Measurements from ENCODE around the gene ZNF222. TPM values are rescaled to one million over a fixed set of nuclear protein-coding genes. Genes with fewer than 3 reads are reported as not detected.

ZNF222 gene
- total RNA-seq (ENCODE audit: insufficient read depth, low replicate concordance): 0.96 TPM

DNA sequence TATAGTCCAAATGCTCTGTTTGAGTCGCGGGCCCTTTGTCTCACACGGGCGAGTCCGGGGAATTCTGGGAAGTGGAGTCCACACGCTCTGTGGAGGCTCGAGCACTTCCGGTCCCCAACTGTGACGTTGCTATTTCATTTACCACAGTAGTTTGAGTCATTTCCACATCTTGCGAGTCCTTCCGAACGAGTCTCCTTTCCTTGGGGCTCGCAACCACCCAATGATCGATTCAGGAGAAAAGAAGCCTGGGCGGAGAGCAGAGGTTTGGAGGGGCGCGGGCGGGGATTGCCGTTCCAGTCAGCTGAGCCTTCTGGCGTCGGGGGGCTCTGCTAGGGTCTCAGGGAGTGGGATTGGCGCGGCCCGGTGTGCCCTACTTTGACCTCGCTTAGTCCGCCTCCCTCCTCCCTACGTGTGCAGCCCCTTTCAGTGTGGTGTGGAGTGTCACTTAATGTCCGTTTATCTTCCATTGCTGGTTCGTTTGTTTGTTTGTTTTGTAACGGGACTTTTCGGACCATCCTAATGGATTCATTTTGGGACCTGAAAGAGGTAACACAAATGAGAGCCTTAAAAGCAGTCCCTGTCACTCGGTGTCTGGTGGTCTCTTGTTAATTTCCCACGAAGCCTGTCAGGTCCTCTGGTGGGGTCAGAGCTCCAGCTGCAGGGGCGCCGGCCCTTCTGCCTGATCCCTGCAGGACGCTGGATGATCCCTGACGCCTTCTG lies at the start of gene ZNF222:
Gene ZNF222 (plus strand): TSS at position 163 of the 720 bp plus-strand sequence. CDS start 58 bp downstream, at position 221.
- DNase-seq (ENCODE audit: low spot score): peak; percentile 95

DNA sequence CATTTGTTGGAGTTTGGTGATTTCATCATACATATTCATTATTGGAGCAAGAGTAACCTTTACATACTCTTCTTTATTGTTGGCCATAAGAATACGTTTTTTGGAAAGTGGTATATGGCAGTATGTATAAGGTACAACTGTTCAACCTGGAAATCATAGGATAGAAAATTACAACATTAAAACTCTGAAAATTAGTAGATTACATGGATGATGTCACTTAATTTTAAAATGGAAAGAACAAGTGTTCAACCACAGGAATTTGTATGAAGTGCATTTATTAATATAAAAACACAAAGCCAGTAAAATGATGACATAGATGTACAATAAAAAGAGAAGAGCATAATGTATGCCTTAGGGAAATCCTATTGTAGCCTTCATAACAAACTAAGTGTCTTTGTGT lies 48.4 kb upstream of the ZNF222 start:
- DNase-seq (ENCODE audit: low spot score): no peak

DNA sequence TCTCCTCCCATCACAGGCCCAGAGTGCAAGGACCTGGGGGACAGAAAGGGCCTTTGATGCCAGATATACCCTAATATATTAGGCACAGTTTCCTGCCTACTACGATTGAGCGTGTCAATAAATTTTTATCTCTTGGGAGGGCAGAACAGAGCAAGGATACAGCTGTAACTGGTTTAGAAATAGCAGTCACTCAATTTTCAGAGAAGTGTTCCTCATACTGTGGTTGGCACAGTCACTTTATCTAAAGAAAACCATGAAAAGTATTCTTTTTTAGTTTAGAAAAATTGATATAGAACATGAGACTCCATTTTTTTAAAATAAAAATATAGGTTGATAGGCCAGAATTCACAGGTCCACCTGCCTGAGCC lies 41.7 kb upstream of the ZNF222 start:
- DNase-seq (ENCODE audit: low spot score): no peak

DNA sequence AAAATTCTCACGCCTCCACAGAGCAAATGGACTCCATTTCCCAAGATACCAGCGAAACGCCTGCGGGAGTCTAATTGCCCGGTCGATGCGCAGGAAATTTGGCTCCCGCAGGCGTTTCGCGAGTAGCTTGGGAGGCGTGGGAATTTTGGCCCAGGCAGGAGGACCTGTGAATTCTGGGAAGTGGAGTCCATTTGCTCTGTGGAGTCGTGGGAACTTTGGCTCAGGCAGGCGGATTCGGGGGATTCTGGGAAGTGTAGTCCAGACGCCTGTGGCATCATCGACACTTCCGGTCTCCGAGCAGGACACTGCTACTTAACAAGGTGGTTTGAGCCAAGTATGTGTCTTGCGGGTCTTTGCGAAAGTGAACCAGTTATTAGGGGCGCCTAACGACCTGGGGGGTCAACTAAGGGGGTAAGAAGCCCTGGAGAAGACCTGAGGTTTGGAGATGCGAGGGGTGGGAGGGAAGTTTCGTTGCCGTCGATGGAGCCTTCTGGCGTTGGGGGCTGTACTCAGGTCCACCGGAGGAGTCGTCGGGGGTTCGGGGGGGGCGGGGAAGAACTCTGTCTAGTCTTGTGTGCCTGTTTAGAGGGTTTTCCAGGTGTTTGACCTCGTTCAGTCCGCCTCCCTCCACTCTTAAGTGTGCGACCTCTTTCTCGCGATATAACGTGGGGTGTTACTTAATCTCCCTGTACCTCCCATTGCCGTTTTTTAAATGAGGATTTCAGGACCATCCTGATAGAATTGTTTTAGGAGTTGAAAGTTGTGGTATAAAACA lies 41.1 kb upstream of the ZNF222 start, which contains the start of gene ZNF155:
Gene ZNF155 (plus strand): TSS at position 277 of the 775 bp plus-strand sequence. CDS start 4,356 bp downstream, outside the sequence.
- peak; percentile 99 for DNase-seq (ENCODE audit: low spot score)

DNA sequence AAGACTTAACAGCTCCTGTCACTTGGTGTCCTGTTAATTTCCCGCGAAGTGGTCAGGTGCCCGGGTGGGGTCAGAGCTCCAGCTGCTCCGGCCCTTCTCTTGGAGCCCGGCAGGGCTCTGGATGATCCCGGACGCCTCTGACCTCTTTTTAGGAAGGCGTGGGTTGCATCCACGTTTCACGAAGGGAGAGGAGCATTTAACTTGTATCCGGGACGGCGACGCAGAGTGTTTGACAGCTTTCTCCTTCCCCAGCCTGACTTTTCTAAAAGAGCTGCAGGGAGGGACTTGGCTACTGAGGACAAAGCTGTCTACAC lies 40.5 kb upstream of the ZNF222 start:
- DNase-seq (ENCODE audit: low spot score): no peak

DNA sequence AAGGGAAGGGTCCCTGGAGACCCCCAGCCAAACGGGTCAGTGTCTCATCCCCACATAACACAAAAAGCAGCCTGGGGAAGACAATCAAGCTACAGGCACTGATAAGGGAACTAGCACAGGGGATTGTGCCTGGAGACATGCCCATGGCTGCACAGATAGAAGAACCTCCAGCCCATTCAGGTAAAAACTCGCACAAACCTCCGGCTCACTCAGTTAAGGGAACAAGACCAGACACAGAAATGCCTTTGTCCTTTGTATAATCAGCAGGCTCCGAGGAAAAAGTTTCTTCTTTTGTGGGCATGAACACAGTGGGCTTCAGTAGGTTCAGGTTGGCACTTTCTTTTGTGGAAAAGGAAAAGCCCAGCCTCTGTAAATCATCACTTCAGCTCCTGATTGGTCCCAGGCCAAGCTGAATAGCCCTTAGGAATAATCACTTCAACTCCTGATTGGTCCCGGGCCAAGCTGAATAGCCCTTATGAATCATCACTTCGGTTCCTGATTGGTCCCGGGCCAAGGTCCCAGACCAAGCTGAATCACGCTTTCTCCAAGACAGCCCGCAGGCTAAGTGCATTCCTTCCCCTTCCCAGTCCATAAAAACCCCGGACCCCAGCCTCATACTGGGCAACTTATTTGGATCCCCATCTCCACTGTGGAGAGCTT lies 27.4 kb upstream of the ZNF222 start:
- no peak for DNase-seq (ENCODE audit: low spot score)

DNA sequence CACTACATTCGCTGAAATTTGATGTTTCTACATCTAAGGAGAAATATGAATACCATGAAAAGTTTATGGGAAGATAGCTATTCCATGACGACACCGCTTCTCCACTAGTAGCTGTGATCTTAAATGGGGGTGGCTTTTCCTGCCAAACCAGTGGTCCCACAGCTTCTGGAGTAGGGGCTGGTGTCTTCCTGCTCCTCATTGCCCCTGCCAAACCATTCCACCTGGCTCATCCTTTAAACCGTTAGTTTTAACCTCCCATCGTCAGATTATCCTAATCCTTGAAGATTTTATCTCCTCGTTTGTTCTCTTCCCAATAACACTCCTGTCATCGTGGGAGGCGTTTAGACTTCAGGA lies 23.0 kb upstream of the ZNF222 start:
- DNase-seq (ENCODE audit: low spot score): peak; percentile 1

DNA sequence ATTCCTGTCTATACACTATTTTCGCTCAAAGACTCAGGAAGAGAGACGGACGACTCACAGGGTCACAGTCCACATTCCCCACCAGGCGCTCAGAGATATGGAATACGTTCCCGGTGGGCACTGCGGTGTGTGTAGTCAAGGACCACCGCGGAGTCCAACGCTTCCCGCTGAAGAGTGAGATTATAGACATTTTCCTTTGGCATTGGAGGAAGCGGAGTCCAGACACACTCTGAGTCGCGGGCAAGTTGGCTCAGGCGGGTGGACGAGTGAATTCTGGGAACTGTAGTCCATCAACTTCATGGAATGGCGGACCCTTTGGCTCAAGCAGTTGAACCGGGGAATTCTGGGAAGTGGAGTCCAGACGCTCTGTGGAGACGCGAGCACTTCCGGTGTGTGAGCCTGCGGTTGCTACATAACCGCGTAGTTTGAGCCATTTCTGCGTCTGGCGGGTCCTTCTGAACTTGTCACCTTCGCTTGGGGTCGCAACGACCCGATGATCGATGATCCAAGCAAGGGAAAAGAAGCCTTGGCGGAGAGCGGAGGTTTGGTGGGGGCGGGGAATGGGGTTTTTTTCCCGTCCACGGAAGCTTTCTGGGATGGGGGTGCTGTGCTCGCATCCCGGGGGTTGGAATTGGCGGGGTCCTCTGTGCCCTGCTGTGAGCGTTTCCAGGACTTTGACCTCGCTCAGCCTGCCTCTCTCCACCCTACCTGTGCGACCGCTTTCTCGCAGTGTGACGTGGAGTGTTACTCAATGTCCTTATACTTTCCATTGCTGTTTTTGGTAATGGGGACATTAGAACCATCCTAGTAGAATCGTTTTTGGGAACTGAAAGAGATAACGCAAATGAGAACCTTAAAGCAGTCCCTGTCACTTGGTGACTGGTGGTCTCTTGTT lies 22.4 kb upstream of the ZNF222 start, which contains the start of gene ZNF230:
Gene ZNF230 (plus strand): TSS at position 392 of the 895 bp plus-strand sequence. CDS start 4,122 bp downstream, outside the sequence.
- peak; percentile 99 for DNase-seq (ENCODE audit: low spot score)

DNA sequence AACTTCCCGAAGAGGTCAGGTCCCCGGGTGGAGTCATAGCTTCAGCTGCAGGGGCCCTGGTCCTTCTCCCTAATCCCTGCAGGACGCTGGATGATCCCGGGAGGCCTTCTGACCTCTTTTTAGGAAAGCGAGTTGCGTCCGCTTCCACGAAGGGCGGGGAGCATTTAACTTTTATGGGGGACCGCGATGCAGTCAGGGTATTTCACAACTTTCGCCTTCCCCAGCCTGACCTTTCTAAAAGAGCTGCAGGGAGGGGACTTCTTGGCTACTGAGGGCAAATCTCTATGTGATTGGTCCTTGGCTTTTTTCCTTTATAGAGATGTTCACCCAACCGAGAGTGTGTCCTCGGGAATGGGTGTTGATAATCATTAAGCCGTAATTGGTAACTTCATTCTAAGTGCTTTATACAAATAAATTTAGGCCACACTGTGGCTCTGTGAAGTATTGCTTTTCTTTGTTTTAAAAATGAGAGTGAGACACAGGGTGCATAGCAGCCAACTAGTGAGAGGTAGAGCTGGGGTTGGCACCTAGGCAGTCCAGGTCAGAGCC lies 21.6 kb upstream of the ZNF222 start:
- DNase-seq (ENCODE audit: low spot score): peak; percentile 25

DNA sequence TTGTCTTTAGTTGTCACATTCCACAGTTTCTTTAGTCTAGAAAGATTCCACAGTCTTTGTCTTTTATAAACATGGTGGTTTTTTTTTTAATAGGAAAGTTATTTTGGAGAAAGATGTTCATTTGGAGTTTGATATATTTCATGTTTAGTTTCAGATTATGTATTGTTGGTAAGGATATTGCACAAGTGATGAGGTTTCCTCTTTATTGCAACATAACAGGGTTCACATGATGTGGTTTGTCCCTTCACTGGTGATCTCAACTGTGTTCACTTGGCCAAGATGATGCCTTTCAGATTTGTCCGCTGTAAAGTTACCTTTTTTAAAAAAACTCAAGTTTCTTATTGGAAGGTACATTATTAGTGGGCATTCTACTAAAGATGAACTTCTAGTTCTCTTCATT lies 19.2 kb upstream of the ZNF222 start:
- DNase-seq (ENCODE audit: low spot score): no peak

DNA sequence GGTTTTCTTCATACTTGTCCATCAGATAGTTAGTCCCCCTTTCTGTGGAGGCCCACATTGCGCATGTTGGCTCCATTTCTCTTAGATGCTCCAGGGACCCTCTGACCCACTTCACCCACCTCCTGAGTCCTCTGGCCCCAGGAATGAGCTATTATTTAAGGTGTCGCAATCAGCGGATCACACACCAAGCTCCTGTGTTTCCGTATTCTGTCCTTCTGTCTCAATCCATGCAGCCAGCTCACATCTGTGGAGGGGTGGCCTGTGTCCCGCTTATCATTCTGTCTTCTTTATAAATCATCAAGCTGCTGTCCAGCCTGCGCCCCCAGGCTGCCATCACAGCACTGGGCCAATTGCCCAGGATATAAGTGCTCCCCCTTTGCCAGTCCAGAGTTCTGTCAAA lies 17.7 kb upstream of the ZNF222 start:
- no peak for DNase-seq (ENCODE audit: low spot score)

DNA sequence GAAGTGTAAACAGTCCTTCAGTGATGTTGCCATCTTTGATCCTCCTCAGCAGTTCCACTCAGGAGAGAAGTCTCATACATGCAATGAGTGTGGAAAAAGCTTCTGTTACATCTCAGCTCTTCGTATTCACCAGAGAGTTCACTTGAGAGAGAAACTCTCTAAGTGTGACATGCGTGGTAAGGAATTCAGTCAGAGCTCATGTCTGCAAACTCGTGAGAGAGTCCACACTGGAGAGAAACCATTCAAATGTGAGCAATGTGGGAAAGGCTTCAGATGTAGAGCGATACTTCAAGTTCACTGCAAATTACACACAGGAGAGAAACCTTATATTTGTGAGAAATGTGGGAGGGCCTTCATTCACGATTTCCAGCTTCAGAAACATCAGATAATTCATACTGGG lies 14.7 kb upstream of the ZNF222 start:
- DNase-seq (ENCODE audit: low spot score): no peak

DNA sequence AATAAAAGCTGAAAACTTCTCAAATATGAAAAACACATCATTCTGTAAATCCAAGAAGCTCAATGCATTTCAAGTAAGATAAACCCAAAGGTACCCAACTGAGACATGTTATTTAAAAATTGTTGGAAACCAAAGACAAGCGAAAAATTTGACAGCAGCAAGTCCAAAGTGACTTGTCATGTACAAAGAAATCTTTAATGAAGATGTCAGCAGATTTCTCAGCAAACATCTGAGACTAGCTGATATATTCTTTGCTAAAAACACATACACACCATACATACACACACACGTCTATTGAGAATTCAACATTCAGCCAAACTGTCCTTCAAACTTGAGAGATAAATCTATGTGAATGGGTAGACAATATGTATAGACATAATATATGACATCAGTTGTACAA lies 5.7 kb upstream of the ZNF222 start:
- no peak for DNase-seq (ENCODE audit: low spot score)

DNA sequence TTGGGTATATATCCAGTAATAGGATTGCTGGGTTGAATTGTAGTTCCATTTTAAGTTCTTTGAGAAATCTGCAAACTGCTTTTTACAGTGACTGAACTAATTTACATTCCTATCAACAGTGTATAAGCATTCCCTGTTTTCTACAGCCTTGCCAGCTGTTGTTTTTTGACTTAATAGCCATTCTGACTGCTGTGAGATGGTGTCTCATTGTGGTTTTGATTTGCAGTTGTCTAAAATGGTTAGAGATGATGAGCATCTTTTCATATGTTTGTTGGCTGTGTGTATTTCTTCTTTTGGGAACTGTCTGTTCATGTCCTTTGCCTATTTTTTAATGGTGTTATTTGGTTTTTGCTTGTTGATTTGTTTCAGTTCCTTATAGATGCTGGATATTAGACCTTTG lies 4.0 kb upstream of the ZNF222 start:
- no peak for DNase-seq (ENCODE audit: low spot score)

DNA sequence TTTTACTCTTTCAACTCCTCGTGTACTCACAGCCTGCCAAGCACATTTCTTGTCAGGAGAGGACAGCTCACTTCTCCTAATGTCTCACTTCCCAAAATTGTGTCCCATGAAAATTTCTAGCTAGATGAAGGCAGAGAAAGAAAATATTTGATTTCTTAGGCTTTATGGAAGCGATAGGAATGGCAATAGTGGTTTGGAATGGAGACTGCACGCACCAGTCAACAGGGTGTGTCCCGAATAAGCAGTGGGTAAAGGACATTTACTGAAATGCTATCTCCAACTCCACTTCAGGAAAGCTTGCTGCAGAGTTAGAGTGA lies 321 bp upstream of the ZNF222 start:
- no peak for DNase-seq (ENCODE audit: low spot score)

DNA sequence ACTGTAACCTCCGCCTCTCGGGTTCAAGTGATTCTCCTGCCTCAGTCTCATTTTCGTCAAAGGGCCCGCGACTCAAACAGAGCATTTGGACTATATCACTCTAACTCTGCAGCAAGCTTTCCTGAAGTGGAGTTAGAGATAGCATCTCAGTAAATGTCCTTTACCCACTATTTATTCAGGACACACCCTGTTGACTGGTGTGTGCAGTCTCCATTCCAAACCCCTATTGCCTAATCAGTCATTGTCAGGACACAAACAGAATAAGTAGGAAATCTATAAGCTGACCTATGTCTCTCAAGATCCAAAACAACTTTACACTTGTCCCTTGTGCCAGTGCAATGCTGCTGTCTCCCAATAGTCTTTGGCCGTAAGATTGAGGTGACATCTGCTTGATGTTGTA lies 1.4 kb downstream of the ZNF222 start:
- DNase-seq (ENCODE audit: low spot score): no peak

DNA sequence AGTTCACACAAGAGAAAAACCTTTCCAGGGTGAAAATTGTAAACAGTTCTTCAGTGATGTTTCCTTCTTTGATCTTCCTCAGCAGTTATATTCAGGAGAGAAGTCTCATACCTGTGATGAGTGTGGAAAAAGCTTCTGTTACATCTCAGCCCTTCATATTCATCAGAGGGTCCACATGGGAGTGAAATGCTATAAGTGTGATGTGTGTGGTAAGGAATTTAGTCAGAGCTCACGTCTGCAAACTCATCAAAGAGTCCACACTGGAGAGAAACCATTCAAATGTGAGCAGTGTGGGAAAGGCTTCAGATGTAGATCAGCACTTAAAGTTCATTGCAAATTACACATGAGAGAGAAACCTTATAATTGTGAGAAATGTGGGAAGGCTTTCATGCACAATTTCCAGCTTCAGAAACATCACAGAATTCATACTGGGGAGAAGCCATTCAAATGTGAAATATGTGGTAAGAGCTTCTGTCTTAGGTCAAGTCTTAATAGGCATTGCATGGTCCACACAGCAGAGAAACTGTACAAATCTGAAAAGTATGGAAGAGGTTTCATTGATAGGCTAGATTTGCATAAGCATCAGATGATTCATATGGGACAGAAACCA lies 6.9 kb downstream of the ZNF222 start:
- no peak for DNase-seq (ENCODE audit: low spot score)

DNA sequence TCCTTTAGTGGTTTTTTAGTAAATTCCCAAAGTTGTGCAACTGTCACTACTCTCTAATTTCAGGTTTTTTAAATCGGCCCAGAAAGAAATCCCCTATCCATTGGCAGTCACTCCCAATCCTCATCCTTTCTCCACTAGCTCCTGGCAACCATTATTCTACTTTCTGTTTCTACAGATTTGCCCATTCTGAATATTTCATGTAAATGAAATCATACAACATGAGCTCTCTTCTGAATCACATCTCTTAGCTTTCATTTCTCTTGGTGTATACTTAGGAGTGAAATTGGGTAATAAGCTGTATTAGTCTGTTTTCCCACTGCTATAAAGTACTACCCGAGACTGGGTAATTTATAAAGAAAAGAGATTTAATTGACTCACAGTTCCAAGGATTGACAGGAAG lies 17.0 kb downstream of the ZNF222 start:
- no peak for DNase-seq (ENCODE audit: low spot score)

DNA sequence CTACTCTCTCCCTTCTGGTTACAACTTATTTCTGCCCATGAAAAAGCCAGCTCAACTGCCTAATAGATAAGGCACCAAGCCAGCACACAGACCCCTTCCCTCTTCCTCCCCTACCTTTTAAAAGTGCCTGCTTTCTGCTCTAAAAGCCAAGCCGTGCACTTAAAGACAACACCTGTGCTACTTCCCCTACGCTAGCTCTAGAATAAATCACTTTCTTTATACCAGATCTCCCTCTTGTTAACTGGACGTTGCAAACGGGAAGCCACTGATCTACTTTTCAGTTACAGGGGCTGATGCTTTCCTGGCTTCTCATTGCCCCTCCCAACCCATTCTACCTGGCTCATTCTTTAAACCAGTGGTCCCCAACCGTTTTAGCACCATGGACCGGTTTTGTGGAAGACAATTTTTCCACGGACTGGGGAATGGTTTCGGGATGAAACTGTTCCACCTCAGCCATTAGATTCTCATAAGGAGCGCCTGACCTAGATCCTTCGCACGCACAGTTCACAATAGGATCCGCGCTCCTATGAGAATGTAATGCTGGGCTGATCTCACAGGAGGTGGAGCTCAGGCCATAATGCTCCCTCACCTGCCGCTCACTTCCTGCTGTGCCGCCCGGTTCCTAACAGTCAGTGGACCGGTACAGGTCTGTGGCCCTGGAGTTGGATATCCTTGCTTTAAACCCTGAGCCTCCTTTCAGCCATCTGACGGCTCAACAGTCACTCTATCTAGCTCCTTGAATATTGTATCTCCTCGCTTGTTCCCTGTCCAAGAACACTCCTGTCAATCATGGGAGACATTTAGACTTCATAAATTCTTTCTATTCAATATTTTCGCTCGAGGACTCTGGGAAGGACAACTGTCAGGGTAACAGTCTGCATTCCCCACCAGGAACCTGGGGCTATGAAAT lies 25.8 kb downstream of the ZNF222 start:
- DNase-seq (ENCODE audit: low spot score): peak; percentile 13
